Parathyroid adenoma (tissue), 2 donors: ENCODE results near the gene RADIL.

Experiments used
- H2AFZ ChIP-seq: fragments of 300-600 bp; sonication (generic); one replicate; pipeline ENCODE4 v1.7.0; 2017; ENCODE audit warnings: antibody characterized with exemption, mild to moderate bottlenecking
- H3K27ac ChIP-seq: fragments of 300-600 bp; sonication (generic); one replicate; pipeline ENCODE4 v1.7.0; 2017
- H3K27me3 ChIP-seq: fragments of 300-600 bp; sonication (generic); one replicate; pipeline ENCODE4 v1.7.0; 2017; ENCODE audit warnings: low read length; ENCODE audit not compliant: control insufficient read depth, insufficient read depth
- H3K36me3 ChIP-seq: fragments of 300-600 bp; sonication (generic); one replicate; pipeline ENCODE4 v1.7.0; 2017; ENCODE audit warnings: low read length; ENCODE audit not compliant: control insufficient read depth, insufficient read depth
- H3K4me1 ChIP-seq: fragments of 300-600 bp; sonication (generic); one replicate; pipeline ENCODE4 v1.7.0; 2017; ENCODE audit warnings: control low read depth
- H3K4me2 ChIP-seq: fragments of 300-600 bp; sonication (generic); one replicate; pipeline ENCODE4 v1.7.0; 2017; ENCODE audit warnings: low read length
- H3K4me3 ChIP-seq: fragments of 300-600 bp; sonication (generic); one replicate; pipeline ENCODE4 v1.7.0; 2017; ENCODE audit warnings: low read depth, low read length
- H3K79me2 ChIP-seq: fragments of 300-600 bp; sonication (generic); one replicate; pipeline ENCODE4 v1.7.0; 2017; ENCODE audit warnings: control low read depth
- H3K9ac ChIP-seq: fragments of 300-600 bp; sonication (generic); one replicate; pipeline ENCODE4 v1.7.0; 2017; ENCODE audit warnings: mild to moderate bottlenecking
- H3K9me3 ChIP-seq: fragments of 300-600 bp; sonication (generic); one replicate; pipeline ENCODE4 v1.7.0; 2017; ENCODE audit warnings: low read length; ENCODE audit not compliant: control insufficient read depth
- TF ChIP-seq, protein P1 (sequence below): fragments of 300-600 bp; sonication (generic); IDR thresholded peaks from one replicate; pipeline ENCODE4 v1.7.0; 2017; ENCODE audit warnings: antibody characterized with exemption, mild to moderate bottlenecking
- donor health status: primary hyperparathyroidism.

Gene RADIL

DNA sequence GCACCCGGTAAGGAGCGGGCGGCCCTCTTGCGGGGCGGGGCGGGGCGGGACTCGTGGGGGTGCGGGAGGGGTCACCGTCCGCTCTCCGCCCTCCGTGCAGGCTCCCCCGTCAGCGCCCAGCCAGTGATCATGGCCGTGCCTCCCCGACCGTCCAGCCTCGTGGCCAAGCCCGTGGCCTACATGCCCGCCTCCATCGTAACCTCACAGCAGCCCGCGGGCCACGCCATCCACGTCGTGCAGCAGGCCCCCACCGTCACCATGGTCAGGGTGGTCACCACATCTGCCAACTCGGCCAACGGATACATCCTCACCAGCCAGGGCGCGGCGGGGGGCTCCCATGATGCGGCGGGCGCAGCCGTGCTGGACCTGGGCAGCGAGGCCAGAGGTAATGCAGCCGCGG, 124.3 kb downstream of the RADIL start:
- Histone ChIP-seq H3K9ac (no peak overlapping the region), H3K27ac (no peak overlapping the region), H3K79me2 (peaks cover 17% of the 10 kb centered on the region), H3K4me2 (no peak overlapping the region), H3K36me3 (no peaks in the 10 kb centered on the region), H2AFZ (no peak overlapping the region), H3K4me1 (no peaks in the 10 kb centered on the region), H3K4me3 (no peak overlapping the region), H3K9me3 (no peaks in the 10 kb centered on the region), H3K27me3 (no peaks in the 10 kb centered on the region)
- TF ChIP-seq, protein P1, sequence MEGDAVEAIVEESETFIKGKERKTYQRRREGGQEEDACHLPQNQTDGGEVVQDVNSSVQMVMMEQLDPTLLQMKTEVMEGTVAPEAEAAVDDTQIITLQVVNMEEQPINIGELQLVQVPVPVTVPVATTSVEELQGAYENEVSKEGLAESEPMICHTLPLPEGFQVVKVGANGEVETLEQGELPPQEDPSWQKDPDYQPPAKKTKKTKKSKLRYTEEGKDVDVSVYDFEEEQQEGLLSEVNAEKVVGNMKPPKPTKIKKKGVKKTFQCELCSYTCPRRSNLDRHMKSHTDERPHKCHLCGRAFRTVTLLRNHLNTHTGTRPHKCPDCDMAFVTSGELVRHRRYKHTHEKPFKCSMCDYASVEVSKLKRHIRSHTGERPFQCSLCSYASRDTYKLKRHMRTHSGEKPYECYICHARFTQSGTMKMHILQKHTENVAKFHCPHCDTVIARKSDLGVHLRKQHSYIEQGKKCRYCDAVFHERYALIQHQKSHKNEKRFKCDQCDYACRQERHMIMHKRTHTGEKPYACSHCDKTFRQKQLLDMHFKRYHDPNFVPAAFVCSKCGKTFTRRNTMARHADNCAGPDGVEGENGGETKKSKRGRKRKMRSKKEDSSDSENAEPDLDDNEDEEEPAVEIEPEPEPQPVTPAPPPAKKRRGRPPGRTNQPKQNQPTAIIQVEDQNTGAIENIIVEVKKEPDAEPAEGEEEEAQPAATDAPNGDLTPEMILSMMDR, result no peak

DNA sequence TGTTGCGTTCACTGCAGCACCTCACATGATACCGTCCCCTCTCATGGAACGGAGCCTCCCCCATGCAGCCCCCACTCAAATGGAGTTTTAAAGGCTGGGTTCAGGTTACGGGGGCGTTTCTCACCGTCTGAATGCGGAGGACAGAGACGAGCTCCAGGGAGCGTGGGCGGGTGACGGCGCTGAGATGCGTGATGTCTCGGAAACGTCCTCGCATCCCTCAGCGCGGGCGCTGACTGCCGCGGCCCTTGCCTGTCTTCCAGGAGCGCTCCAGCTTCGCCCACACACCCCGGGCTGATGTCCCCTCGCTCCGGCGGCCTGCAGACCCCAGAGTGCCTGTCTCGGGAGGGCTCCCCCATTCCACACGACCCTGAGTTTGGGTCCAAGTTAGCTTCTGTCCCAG, 124.7 kb downstream of the RADIL start:
- Histone ChIP-seq H3K27me3 (no peaks in the 10 kb centered on the region), H3K36me3 (no peaks in the 10 kb centered on the region), H3K4me3 (no peak overlapping the region), H3K9ac (no peak overlapping the region), H3K79me2 (peaks cover 22% of the 10 kb centered on the region), H3K9me3 (no peaks in the 10 kb centered on the region), H3K27ac (no peak overlapping the region), H2AFZ (no peak overlapping the region), H3K4me1 (no peaks in the 10 kb centered on the region), H3K4me2 (no peak overlapping the region)
- TF ChIP-seq, protein P1, result no peak

DNA sequence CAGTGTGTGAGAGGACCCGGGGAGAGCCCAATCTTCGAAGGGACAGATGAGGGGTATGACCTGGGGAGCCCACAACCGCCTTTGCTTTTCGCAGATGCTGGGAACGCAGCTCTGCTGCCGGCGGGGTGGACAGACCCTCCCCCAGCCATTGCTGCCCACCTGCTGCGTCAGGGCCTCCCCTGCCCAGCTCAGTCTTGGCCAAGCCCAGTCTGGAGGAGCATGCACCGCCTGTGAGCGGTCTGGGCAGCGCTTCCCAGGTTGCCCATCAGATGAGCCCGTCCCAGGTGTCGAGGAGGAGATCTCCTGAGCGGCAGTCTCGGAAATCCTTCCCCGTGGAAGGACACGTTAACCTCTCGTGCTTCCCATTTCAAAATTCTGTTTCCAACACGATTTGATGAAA, 125.4 kb downstream of the RADIL start:
- Histone ChIP-seq H3K4me1 (no peaks in the 10 kb centered on the region), H3K9ac (no peak overlapping the region), H3K4me2 (no peak overlapping the region), H3K27ac (no peak overlapping the region), H3K9me3 (no peaks in the 10 kb centered on the region), H3K4me3 (no peak overlapping the region), H3K79me2 (peaks cover 28% of the 10 kb centered on the region), H3K36me3 (no peaks in the 10 kb centered on the region), H2AFZ (no peak overlapping the region), H3K27me3 (no peaks in the 10 kb centered on the region)
- TF ChIP-seq, protein P1, result no peak

DNA sequence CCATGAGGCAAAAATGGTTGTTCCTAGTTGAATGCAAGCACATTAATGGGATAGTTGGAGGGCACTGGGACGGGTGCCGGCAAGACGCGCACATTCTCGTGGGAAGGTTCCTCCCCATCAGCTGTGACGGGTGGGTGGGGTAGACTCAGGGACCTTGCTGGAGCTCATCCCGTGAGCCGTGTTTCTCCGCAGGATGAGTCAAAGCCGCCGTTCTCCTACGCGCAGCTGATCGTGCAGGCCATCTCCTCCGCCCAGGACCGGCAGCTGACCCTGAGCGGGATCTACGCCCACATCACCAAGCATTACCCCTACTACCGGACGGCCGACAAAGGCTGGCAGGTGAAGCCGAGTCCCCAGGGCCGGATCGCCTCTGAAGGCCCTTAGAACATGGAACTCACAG, 128.5 kb downstream of the RADIL start:
- no peaks in the 10 kb centered on the region for H3K27me3 ChIP-seq
- H3K27ac ChIP-seq, result no peak overlapping the region
- H3K36me3 ChIP-seq, result no peaks in the 10 kb centered on the region
- no peaks in the 10 kb centered on the region for H3K9me3 ChIP-seq
- TF ChIP-seq, protein P1, result no peak
- no peaks in the 10 kb centered on the region for H3K4me1 ChIP-seq
- no peak overlapping the region for H3K4me3 ChIP-seq
- no peak overlapping the region for H2AFZ ChIP-seq
- peaks cover 48% of the 10 kb centered on the region for H3K79me2 ChIP-seq
- H3K4me2 ChIP-seq, result no peak overlapping the region
- H3K9ac ChIP-seq, result no peak overlapping the region

DNA sequence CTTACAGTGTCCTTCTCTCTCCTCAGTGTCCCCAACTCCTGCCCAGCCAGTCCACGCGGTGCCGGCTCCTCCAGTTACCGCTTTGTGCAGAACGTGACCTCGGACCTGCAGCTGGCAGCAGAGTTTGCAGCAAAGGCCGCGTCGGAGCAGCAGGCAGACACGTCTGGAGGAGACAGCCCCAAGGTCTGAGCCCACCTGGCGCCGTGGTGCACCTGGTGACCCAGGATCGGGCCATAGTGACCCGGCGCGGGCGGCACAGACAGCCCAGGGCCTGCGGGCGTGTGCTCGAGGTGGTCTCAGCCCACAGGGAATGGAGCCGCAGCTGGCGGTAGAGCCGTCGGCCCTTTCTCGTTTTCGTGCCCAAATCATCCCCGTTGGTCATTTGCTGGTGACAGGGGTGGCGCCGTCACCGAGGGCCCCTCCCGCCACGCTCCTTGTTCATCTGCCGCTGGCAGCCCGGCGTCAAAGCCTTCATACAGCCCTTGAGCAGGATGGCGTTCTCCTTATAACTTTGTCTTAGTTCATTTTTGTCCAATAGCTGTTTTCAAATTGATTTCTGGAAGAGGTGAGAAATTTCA, 129.0 kb downstream of the RADIL start:
- H3K79me2 ChIP-seq, result peaks cover 53% of the 10 kb centered on the region
- no peaks in the 10 kb centered on the region for H3K36me3 ChIP-seq
- H3K27ac ChIP-seq, result no peak overlapping the region
- TF ChIP-seq, protein P1, result no peak
- no peak overlapping the region for H3K4me2 ChIP-seq
- no peaks in the 10 kb centered on the region for H3K27me3 ChIP-seq
- no peak overlapping the region for H3K4me3 ChIP-seq
- H3K4me1 ChIP-seq, result no peaks in the 10 kb centered on the region
- no peak overlapping the region for H2AFZ ChIP-seq
- H3K9ac ChIP-seq, result no peak overlapping the region
- no peaks in the 10 kb centered on the region for H3K9me3 ChIP-seq
